IMR-90 (cell line): ENCODE results near the gene DNAH9. TPM values are rescaled to one million over a fixed set of nuclear protein-coding genes. Genes with fewer than 3 reads are reported as not detected.

Experiments used
- ATAC-seq: fragments of 200-7000 bp; cut with Tn5 transposase; 2 replicates; pipeline ENCODE4 v1.9.1; 2020; ENCODE audit warnings: low read depth, mild to moderate bottlenecking, moderate library complexity
- BruUV-seq: library from RNA; stranded (reverse); fragments of 400-500 nt; replicated peaks from 2 replicates; lab custom pipeline; 2021; lab: Mats Ljungman, UMichigan
- CTCF ChIA-PET: fragments of 300-600 bp; formaldehyde crosslinking; extraction: SDS; loops from one replicate; lab custom pipeline; 2021; ENCODE audit warnings: antibody characterized with exemption; lab: Yijun Ruan, JAX
- POLR2A ChIA-PET: fragments of 300-600 bp; sonication (Branson Sonifier 250); formaldehyde crosslinking; loops from one replicate; lab custom pipeline; 2022; ENCODE audit warnings: antibody characterized with exemption; ENCODE audit not compliant: unreplicated experiment; lab: Charles Lee
- DNase-seq: peaks from one replicate; pipeline ENCODE4 v3.0.0; 2013
- H2AFZ ChIP-seq: replicated peaks from 2 replicates; pipeline ENCODE3; 2013; ENCODE audit warnings: low read length, mild to moderate bottlenecking; ENCODE audit not compliant: poor library complexity
- H2AK5ac ChIP-seq: 2 replicates; pipeline ENCODE4 v1.6.1; 2013; ENCODE audit warnings: low read depth, low read length, inconsistent platforms
- H2AK9ac ChIP-seq: replicated peaks from 2 replicates; pipeline ENCODE3; 2013; ENCODE audit warnings: mild to moderate bottlenecking, low read depth, low read length, moderate library complexity; ENCODE audit not compliant: poor library complexity
- H2BK120ac ChIP-seq: 2 replicates; pipeline ENCODE4 v1.6.1; 2013; ENCODE audit warnings: low read depth, low read length, inconsistent platforms
- H2BK15ac ChIP-seq: 3 replicates; pipeline ENCODE4 v1.6.1; 2013; ENCODE audit warnings: low read depth, low read length, inconsistent platforms
- H2BK20ac ChIP-seq: 2 replicates; pipeline ENCODE4 v1.6.1; 2013; ENCODE audit warnings: low read depth, mild to moderate bottlenecking, inconsistent platforms, low read length, moderate library complexity
- H2BK5ac ChIP-seq: 2 replicates; pipeline ENCODE4 v1.6.1; 2013; ENCODE audit warnings: mild to moderate bottlenecking, low read depth, low read length, inconsistent platforms; ENCODE audit not compliant: poor library complexity, severe bottlenecking
- H3K14ac ChIP-seq: replicated peaks from 2 replicates; pipeline ENCODE4 v1.6.1; 2013; ENCODE audit warnings: low read depth, low read length, inconsistent platforms
- H3K18ac ChIP-seq: 2 replicates; pipeline ENCODE4 v1.6.1; 2013; ENCODE audit warnings: low read depth, low read length, control low read depth
- H3K23ac ChIP-seq: 2 replicates; pipeline ENCODE4 v1.6.1; 2013; ENCODE audit warnings: low read depth, low read length, inconsistent platforms
- H3K27ac ChIP-seq: 2 replicates; pipeline ENCODE4 v1.5.1; 2013; ENCODE audit warnings: mild to moderate bottlenecking, control low read depth, low read length; ENCODE audit not compliant: insufficient read depth
- H3K27me3 ChIP-seq: 2 replicates; pipeline ENCODE4 v1.6.1; 2013; ENCODE audit warnings: low read length; ENCODE audit not compliant: control insufficient read depth, insufficient read depth
- H3K36me3 ChIP-seq: 2 replicates; pipeline ENCODE4 v1.6.1; 2013; ENCODE audit warnings: low read length, mixed read lengths; ENCODE audit not compliant: control insufficient read depth, insufficient read depth
- H3K4ac ChIP-seq: 2 replicates; pipeline ENCODE4 v1.6.1; 2013; ENCODE audit warnings: low read depth, low read length, inconsistent platforms
- H3K4me1 ChIP-seq: 2 replicates; pipeline ENCODE4 v1.6.1; 2013; ENCODE audit warnings: low read length, mixed read lengths; ENCODE audit not compliant: control insufficient read depth, insufficient read depth
- H3K4me2 ChIP-seq: 2 replicates; pipeline ENCODE4 v1.6.1; 2013; ENCODE audit warnings: low read depth, mild to moderate bottlenecking, control low read depth, low read length, moderate library complexity
- H3K4me3 ChIP-seq: 2 replicates; pipeline ENCODE4 v1.5.1; 2013; ENCODE audit warnings: low read depth, mild to moderate bottlenecking, control low read depth, low read length, moderate library complexity; ENCODE audit not compliant: insufficient read depth
- H3K56ac ChIP-seq: 2 replicates; pipeline ENCODE4 v1.6.1; 2013; ENCODE audit warnings: low read length, inconsistent platforms; ENCODE audit not compliant: insufficient read depth; ENCODE audit errors: extremely low read depth
- H3K79me1 ChIP-seq, 2 experiments: 2 replicates each; pipeline ENCODE4 v1.6.1; 2013; ENCODE audit warnings: low read length in 2 of 2, inconsistent platforms in 1 of 2, low read depth in 1 of 2
- H3K9ac ChIP-seq: 2 replicates; pipeline ENCODE4 v1.6.1; 2013; ENCODE audit warnings: low read depth, low read length, control low read depth
- H3K9me1 ChIP-seq: 2 replicates; pipeline ENCODE4 v1.6.1; 2013; ENCODE audit warnings: low read length, inconsistent platforms; ENCODE audit not compliant: insufficient read depth
- H3K9me3 ChIP-seq: 2 replicates; pipeline ENCODE4 v1.6.1; 2013; ENCODE audit warnings: low read length; ENCODE audit not compliant: control insufficient read depth, insufficient read depth
- H4K20me1 ChIP-seq: 2 replicates; pipeline ENCODE4 v1.6.1; 2013; ENCODE audit warnings: low read length, inconsistent platforms; ENCODE audit not compliant: insufficient read depth
- H4K5ac ChIP-seq: 2 replicates; pipeline ENCODE4 v1.6.1; 2013; ENCODE audit warnings: mild to moderate bottlenecking, low read depth, low read length, control low read depth
- H4K8ac ChIP-seq, 2 experiments: 2 replicates each; pipeline ENCODE4 v1.6.1; 2013; ENCODE audit warnings: low read depth in 2 of 2, low read length in 2 of 2, control low read depth in 1 of 2, inconsistent platforms in 1 of 2
- H4K91ac ChIP-seq: 2 replicates; pipeline ENCODE4 v1.6.1; 2013; ENCODE audit warnings: low read depth, low read length, inconsistent platforms; ENCODE audit not compliant: insufficient read depth
- BHLHE40 ChIP-seq: fragments of 150-350 bp; IDR thresholded peaks from 2 replicates; pipeline ENCODE4 v1.6.1; 2016; ENCODE audit warnings: mild to moderate bottlenecking, low read depth, low read length
- CEBPB ChIP-seq: IDR thresholded peaks from 2 replicates; pipeline ENCODE4 v1.6.1; 2012; ENCODE audit warnings: low read depth, low read length, improper control_type of control experiment
- CHD1 ChIP-seq: IDR thresholded peaks from 2 replicates; pipeline ENCODE4 v1.6.1; 2012; ENCODE audit warnings: low read depth, low read length, improper control_type of control experiment
- CTCF ChIP-seq: conservative IDR thresholded peaks from 2 replicates; pipeline ENCODE4 v1.5.1; 2012; ENCODE audit warnings: mild to moderate bottlenecking, low read depth, low read length, improper control_type of control experiment
- ELK1 ChIP-seq: fragments of 150-350 bp; IDR thresholded peaks from 2 replicates; pipeline ENCODE4 v1.6.1; 2016; ENCODE audit warnings: low read depth, mild to moderate bottlenecking, low read length, moderate library complexity, borderline replicate concordance
- FOS ChIP-seq: fragments of 150-350 bp; IDR thresholded peaks from 2 replicates; pipeline ENCODE4 v1.6.1; 2016; ENCODE audit warnings: low read depth, low read length
- MAFK ChIP-seq: IDR thresholded peaks from 2 replicates; pipeline ENCODE4 v1.6.1; 2012; ENCODE audit warnings: low read depth, low read length, improper control_type of control experiment
- MAZ ChIP-seq: IDR thresholded peaks from 2 replicates; pipeline ENCODE4 v1.6.1; 2012; ENCODE audit warnings: low read depth, mild to moderate bottlenecking, low read length, improper control_type of control experiment, moderate library complexity, borderline replicate concordance
- MXI1 ChIP-seq: IDR thresholded peaks from 2 replicates; pipeline ENCODE4 v1.6.1; 2012; ENCODE audit warnings: low read depth, mild to moderate bottlenecking, low read length, moderate library complexity, borderline replicate concordance
- NFE2L2 ChIP-seq: fragments of 150-350 bp; IDR thresholded peaks from 2 replicates; pipeline ENCODE4 v1.6.1; 2016; ENCODE audit warnings: low read depth, mild to moderate bottlenecking, low read length
- POLR2A ChIP-seq: IDR thresholded peaks from 2 replicates; pipeline ENCODE4 v1.6.1; 2012; ENCODE audit warnings: mild to moderate bottlenecking, low read depth, low read length
- RAD21 ChIP-seq: IDR thresholded peaks from 2 replicates; pipeline ENCODE4 v1.6.1; 2012; ENCODE audit warnings: low read length, improper control_type of control experiment
- RCOR1 ChIP-seq: IDR thresholded peaks from 2 replicates; pipeline ENCODE4 v1.6.1; 2012; ENCODE audit warnings: mild to moderate bottlenecking, low read length, improper control_type of control experiment; ENCODE audit not compliant: insufficient replicate concordance
- RFX5 ChIP-seq: IDR thresholded peaks from 2 replicates; pipeline ENCODE4 v1.8.0; 2012; ENCODE audit warnings: low read depth, mild to moderate bottlenecking, low read length, moderate library complexity
- SMC3 ChIP-seq: fragments of 150-350 bp; IDR thresholded peaks from 2 replicates; pipeline ENCODE4 v1.6.1; 2016; ENCODE audit warnings: low read depth, mild to moderate bottlenecking, antibody characterized with exemption, low read length, moderate library complexity
- USF2 ChIP-seq: fragments of 150-350 bp; IDR thresholded peaks from 2 replicates; pipeline ENCODE4 v1.6.1; 2017; ENCODE audit warnings: mild to moderate bottlenecking, antibody characterized with exemption, low read length, low read depth
- WGBS, 2 experiments: methylation state at CpG; one replicate each; pipeline versions ENCODE4 v1.1.5 to v1.1.7; 2013; ENCODE audit warnings: missing lambda C conversion rate in 2 of 2; ENCODE audit not compliant: insufficient read length in 1 of 2; ENCODE audit errors: extremely low coverage in 2 of 2; 5-methylcytosine and 5-hydroxymethylcytosine counted together
- dilution Hi-C: fragments of 300-500 bp; cut with HindIII; formaldehyde crosslinking; loops from one replicate; pipeline ENCODE4 v1.14.3; 2018; ENCODE audit warnings: low sequenced_read_pairs; ENCODE audit not compliant: unreplicated experiment
- in situ Hi-C: fragments of 300-500 bp; cut with MboI; formaldehyde crosslinking; loops from 3 replicates; pipeline ENCODE4 v1.14.3; 2019; ENCODE audit warnings: low sequenced_read_pairs, inconsistent platforms, mixed read lengths
- intact Hi-C: fragments of 100-400 bp; cut with micrococcal nuclease; formaldehyde crosslinking; loops from 2 replicates; pipeline ENCODE4 v1.10.0; 2022
- polyA plus RNA-seq, 3 experiments: library from polyadenylated mRNA; depleted of rRNA; stranded (reverse); fragments of >200 nt; gene quantifications; 2 replicates each; pipeline ENCODE4 v1.2.3, GENCODE V29; 2012; ENCODE audit warnings: low replicate concordance in 1 of 3
- total RNA-seq: library from RNA; depleted of rRNA; stranded (reverse); fragments of >200 nt; gene quantifications from 2 replicates; pipeline ENCODE4 v1.2.3, GENCODE V29; 2012

The DNAH9 gene
- total and polyA plus RNA-seq, 2 of the 4 experiments (the other 2 are of a cell fraction) = not detected

GRCh38 chr17:11896199-11896598 lies 297.9 kb downstream of the DNAH9 start:
- no peak overlapping the region for H3K23ac ChIP-seq
- H3K27ac ChIP-seq = no peak overlapping the region
- no peak overlapping the region for H3K14ac ChIP-seq
- H2AK9ac ChIP-seq = no peak overlapping the region
- H2AK5ac ChIP-seq = no peak overlapping the region
- no peaks in the 10 kb centered on the region for H3K79me1 ChIP-seq
- no peak overlapping the region for H4K91ac ChIP-seq
- no peak overlapping the region for H4K5ac ChIP-seq
- no peak overlapping the region for H3K9ac ChIP-seq
- ATAC-seq (no peak), DNase-seq (no peak)
- no peak overlapping the region for H3K4me2 ChIP-seq
- intact Hi-C loops (no loop called here), dilution Hi-C loops (no loop called here), in situ Hi-C loops (no loop called here)
- TF ChIP-seq RCOR1 (no peak), ELK1 (no peak), MAFK (no peak), RFX5 (no peak), NFE2L2 (no peak), SMC3 (no peak), CHD1 (no peak), USF2 (no peak), MAZ (no peak), MXI1 (no peak), CTCF (no peak), CEBPB (no peak), FOS (no peak), POLR2A (no peak), BHLHE40 (no peak), RAD21 (no peak)
- no peak overlapping the region for H2AFZ ChIP-seq
- no peak overlapping the region for H2BK15ac ChIP-seq
- no peak overlapping the region for H3K56ac ChIP-seq
- POLR2A ChIA-PET = no interaction called here
- CTCF ChIA-PET = no interaction called here
- no CpG with 5 or more reads among the region's 1 CpG for WGBS, 2 experiments
- no peaks in the 10 kb centered on the region for H3K9me1 ChIP-seq
- no peak overlapping the region for H3K4me3 ChIP-seq
- H2BK120ac ChIP-seq = no peak overlapping the region
- no peaks in the 10 kb centered on the region for H3K36me3 ChIP-seq
- no peak overlapping the region for H3K18ac ChIP-seq
- H4K20me1 ChIP-seq = no peaks in the 10 kb centered on the region
- no peak overlapping the region for H3K4ac ChIP-seq
- H3K9me3 ChIP-seq = peaks cover 14% of the 10 kb centered on the region
- no peak overlapping the region for H2BK5ac ChIP-seq
- BruUV-seq = no TSS peak
- H2BK20ac ChIP-seq = no peak overlapping the region
- no peaks in the 10 kb centered on the region for H3K27me3 ChIP-seq
- H3K4me1 ChIP-seq = no peaks in the 10 kb centered on the region
- no peak overlapping the region for H4K8ac ChIP-seq
